HG02763 (cell line): ENCODE data around the gene RBM38.

Source experiments
- ATAC-seq: cut with Tn5 transposase; IDR thresholded peaks from one replicate; pipeline ENCODE4 v1.9.1; 2021; ENCODE audit warnings: mild to moderate bottlenecking, moderate library complexity; ENCODE audit not compliant: unreplicated experiment

RBM38 gene

DNA sequence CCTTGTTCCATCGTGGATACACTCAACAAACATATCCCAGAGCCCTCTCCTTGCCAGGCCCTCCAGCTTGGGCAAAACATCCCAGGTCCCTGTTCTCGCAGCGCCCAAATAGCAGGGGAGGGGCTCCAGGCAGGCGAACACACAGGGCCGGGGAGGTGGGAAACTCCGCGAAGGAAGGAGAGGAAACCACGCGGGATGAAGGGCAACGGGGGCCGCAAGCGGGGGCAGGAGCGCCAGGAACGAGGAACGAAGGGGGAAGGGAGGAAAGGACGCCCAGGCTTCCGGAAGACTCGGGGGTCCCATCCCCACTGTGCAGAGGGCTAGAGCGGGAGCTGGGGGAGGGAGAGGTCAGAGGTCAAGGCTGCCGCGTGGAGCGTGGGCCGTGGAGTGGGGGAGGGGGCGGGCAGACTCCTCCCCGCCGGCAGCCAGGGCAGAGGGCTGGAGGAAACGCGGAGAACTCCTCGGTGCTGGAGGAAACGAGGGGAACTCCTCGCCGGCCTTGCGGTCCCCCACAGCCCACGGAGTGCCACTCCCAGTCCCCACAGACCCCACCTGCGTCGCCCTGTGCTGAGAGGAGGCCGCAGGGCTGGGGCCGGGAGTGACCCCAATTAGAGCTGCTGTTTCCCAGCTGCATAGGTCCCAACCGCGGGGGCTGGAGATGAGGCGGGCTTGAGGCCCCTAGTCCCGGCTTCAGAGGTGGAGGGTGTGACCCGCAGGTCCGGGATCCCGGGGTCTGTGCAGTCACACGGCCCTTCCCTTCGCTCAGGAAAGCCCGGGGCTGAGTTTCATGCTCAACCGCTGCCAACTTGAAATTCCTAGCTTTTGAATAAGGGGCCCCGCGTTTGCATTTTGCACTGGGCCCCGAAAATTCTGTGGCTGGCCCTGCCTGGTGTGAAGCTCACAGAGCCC, 1.2 kb upstream of the RBM38 start:
- no peak for ATAC-seq

DNA sequence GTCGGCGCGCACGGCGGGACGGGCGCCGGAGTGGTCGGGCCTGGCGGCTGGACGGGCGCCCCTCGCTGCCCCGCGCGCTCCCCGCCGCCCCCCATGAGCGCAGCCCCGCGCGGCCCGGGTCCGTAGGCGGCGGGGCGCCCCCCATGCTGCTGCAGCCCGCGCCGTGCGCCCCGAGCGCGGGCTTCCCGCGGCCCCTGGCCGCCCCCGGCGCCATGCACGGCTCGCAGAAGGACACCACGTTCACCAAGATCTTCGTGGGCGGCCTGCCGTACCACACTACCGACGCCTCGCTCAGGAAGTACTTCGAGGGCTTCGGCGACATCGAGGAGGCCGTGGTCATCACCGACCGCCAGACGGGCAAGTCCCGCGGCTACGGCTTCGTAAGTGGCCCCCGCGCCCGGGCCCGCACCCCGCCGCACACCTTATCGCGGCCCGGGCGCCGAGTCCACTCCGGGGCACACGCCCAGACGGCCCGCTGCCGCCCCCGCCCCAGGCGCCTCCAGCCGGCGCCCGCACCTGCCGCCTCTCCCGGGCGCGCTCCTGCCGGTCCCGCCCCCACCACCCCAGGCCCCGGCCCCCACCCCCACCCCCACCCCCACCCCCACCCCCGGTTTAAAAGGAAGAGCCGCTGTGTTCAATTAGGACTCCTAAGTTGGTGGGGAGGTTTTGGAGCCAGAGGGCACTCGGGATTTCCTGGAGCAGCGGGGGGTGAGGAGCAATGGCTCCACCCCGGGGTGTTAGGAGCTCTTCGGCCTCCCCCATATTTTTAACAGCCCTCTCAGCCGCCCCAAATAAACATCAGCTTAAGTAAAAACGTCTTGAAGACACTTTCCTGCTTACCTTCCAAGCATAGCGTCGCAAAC, 474 bp downstream of the RBM38 start:
- peak; percentile 19 for ATAC-seq

DNA sequence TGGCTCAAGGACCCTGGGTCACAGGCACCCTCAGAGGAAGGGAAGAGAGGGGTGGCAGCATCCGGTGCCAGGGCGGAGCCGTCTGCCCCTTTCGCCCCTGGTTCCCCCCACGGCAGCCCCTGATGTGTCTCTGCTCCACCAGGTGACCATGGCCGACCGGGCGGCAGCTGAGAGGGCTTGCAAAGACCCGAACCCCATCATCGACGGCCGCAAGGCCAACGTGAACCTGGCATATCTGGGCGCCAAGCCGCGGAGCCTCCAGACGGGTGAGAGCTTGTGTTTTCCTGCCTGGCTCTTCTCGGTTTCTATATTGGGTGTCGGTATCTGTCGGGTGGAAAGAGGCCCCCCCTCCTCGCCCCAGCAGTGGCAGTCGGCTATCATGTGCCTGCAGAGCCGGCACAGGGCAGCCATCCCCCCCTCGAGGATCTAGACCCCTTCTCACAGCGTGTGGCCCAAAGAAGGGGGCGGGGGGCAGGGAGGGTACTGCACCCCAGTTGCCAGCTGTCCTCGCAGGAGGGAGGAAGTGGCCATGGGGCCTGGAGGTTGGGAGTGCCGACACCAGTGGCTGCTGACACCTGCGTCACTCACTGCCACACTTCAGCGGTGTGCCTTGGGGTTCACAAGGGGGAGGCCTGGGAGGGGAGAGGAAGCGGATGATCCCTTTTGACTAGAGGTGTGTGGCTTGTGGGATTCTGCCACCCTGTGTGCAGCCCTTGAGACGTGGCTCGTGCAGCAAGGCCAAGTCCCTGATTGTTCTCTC, 1.5 kb downstream of the RBM38 start:
- no peak for ATAC-seq

DNA sequence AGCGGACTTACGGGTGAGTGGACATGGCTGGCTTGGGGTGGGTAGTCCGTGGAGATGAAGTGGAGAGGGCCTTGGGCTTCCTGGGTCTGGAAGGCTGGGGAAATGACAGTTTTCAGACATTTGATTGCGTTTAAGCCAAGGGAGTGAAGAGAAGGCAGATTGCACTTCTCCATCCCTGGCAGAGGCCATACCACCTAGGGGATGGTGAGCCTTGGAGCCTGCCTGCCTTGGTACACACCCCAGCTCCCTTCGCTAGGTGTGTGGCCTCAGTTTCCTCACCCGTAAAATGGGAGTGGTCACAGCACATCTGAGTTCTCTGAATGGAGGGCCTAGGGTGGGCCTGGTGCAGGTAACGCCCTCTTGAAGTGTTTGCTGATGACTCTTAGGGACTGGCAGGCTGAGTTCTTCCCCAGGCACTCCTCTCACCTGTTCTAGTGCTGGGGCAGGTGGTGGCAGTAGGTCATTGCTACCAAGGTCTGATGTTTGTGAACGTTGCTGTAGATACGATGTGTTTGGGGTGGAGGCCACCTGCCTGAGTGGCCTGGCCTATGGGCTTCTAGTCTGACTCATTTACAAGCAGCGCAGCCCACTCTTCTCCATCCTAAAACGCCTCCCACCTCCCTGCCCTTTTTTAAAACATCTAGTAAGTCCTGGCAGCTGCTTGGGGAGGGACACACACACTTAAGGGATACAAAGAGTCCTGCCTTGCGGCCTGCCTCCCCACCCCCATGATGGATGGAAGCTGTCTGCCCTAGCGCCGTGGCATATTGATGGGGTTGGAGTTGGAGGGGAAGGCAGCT, 2.3 kb downstream of the RBM38 start:
- ATAC-seq, result no peak

DNA sequence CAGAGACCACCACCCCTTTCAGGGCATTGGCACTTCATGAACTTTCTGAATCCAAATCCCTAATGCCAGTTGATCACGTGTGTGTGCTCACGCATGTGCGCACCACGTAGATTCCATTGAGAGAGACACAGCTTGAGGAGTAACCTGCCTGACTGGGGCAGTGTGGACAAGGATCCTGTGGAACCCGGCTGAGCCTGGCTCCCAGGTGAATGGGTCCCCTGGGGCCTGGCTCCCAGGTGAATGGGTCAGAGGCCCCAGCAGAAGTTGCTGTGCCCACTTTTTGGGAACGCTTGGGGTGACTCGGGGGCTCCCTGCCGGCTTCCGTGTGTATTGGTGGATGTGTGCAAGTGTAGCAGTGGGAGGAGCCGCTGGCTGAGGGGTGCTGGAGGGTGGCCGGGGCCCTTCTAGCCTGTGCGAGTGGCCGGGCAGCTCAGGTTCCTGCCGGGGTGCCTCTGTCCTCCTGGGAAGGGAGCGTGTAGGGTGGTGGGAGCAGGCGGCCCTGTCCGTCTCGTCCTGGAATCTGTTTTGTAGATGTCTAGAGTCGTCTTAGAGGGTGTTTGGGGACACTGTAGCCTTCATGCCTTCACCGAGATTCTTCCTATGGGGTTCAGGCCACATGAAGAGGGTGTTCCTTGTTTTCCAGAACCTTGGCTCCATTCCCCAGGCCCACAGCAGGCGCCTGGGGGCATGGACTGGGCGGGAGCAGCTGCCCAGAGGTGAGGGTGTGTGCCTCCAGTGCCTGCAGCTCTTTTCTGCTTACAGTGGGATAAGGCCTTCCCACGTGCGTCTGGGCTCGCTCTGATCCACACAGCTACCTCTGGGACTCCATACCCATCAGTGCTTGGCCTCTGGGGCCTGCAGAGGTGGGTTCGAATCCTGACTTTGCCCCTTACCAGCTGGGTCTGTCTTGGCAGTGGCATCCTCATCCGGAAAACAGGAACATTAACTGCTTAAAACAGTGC, 3.2 kb downstream of the RBM38 start:
- ATAC-seq, result no peak

DNA sequence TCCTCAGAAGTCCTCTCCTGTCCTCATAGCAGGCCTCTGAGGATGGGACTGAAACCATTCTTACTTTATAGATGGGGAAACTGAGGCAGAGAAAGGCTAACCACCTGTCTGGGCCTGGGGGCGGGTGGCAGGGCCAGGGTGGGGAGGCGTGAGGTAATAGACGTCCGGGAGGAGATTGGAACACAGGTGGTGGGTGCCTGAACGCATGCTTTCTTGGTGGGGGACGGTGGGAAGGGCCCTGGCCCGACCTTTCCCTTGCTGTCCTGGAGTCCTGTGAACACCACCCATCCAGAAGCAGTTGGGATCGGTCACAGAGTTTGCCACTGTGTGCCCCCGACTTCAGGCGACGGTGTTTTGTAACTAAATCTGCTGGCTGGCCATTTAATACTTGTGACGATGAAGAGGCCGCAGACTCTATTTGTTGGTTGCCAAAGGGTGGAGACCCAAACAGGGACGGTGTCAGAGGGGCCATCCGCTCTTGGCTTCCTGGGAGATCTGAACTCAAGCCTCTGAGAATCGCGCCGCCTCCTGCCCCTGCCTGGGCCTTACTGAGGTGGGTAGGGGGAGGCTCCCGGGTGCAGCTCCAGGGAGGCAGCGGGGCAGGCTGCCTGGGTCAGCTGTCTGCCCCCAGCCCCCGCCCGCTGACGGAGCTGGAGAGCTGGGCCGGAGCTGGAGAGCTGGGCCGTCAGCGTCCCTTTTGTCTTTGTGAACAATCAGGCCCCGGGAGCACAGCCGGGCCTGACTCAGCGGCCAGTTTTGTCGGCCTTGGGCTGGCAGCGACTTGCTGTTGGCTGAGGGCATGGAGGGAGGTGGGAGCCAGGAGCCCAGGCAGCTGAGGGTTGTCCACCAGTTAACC, 4.1 kb downstream of the RBM38 start:
- ATAC-seq, result no peak

DNA sequence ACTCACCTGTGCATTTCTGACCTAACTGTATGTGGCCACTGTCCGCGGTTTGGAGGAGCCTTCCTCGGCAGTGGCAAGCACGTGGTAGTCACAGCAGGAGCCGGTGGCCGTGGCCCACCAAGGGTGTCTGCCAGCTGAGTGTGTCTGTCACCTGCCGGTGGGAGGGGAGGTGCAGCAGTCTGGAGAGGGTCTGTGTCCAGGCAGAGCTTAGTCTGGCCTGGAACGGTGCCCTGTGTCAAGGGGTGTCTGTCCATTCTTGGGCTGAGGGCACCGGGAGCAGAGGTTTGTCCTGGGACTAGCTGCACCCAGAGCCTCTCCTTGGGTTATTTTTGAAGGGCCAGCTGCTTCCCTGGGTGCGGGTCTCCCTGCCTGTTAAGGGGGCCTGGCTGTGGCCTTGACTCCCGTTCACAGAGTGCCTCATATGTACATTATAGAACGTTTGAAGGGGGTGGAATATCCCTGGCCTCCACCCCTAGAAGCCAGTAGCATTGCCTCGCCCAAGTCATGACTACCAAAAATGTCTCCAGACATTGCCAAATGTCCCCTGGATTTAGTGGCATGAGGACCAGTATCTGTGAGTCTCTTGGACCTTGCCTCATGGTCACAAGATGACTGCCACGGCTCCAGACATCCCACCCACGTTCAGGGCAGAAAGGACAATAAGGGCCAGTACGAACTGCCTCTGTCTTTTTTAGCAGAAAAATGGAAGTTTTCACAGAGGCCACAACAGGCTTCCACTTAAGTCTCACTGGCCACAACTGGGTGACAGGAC, 5.2 kb downstream of the RBM38 start:
- no peak for ATAC-seq

DNA sequence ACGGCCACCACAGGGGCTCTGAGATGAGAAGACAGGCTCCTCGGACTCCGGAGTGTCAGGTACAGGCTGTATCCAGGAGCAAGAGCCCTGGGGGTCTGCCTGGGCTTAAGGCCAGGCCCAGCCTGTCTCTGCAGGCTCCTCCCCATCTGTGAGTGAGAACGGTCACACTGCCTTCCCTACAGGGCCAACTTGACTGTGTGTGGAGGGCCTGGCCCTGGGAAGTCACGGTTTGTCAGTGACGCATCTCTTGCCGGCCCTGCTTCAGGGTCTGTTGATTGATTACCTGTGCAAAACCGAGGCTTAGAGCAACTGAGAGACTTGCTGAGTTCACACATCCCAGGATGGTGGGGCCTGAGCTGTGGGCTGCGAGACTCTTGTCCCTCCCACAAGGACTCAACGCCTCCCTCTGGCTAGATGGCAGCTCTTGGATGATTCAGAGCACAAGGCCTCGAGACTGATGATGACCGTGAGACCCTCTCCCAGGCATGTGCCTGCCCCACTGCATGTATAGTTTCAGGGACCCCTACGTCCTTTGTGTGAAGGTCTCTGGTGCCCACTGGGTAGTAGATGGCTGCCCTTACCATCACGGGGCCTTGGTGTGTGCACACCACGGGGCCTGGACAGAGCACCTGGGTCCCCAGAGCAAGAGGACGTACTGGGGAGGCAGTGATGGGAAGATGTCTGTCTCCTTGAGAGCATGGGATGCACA, 5.9 kb downstream of the RBM38 start:
- ATAC-seq, result no peak

DNA sequence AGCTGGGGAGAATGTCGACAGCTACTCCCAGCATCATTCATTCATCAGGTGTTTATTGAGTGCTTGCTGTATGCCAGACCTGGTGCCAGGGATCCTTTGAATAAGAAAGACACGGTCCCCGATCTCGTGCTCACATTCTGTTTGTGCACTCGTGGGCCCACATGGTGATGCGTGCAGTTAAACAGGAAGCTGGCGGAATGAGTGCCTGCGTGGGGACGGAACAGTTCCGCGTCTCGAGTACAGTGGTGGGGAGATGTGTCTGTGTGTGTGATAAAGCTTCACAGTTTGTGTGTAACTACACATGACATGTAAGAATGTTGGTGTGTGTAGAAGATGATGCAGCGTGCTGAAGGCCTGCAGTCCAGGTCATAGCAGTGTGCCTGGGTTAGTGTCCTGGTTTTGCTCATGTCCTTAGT, 6.5 kb downstream of the RBM38 start:
- peak; percentile 1 for ATAC-seq

DNA sequence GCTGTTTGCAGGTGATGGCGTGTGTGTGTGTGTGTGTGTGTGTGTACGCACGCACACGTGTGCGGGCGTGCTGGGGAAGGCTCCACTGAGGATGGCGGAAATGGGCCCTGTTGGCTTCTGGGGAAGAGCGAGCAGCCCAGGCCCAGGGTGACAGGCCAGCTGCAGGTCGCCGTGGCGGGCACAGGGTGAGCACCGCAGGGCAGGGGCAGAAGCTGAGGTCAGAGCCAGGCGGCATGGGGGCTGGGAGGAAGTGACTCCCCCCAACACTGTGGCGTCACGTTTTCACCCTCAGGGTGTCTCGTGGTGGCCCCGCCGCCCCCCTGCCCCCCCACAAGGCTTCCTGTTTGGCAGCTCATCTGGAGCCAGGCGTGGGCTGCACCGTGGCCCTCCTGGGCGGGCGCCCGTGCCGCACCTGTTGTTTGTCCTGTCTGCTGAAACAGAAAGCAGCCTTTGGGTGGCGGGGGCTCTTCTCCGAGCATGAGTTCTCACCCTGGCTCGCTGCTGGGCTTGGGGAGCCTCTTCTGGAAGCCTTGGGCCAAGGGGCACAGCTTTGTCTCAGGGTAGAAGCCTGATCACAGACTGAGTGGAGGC, 7.1 kb downstream of the RBM38 start:
- peak; percentile 53 for ATAC-seq

DNA sequence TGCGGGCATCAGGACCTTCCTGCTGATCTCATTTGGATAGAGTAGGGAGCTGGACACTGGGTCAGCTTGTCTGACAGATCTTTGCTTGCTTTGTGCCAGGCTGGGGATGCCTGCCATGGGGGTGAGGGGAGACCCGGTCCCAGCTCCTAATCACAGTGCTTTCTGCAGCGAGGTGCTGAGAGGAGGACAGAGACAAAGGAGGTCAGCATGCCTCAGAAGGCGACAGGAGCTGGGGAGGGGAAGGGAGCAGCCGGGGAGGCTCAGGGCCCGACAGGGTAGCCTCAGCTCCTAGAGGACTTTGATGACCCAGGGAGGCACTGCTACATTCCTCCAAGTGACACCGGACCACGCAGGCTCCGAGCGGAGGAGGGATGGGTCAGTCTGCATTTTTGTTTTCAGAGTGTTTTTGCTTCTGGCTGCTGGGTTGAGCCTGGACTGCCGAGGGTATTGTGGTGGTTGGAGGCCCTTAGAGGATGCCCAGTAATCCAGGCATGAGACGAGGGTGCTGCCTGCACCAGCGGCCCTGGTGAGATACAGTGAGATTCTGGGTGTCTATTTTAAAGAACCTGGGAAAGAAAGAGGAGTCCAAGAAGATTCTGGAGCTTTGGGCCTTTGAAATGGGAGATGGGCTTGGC, 7.8 kb downstream of the RBM38 start:
- ATAC-seq, result no peak

DNA sequence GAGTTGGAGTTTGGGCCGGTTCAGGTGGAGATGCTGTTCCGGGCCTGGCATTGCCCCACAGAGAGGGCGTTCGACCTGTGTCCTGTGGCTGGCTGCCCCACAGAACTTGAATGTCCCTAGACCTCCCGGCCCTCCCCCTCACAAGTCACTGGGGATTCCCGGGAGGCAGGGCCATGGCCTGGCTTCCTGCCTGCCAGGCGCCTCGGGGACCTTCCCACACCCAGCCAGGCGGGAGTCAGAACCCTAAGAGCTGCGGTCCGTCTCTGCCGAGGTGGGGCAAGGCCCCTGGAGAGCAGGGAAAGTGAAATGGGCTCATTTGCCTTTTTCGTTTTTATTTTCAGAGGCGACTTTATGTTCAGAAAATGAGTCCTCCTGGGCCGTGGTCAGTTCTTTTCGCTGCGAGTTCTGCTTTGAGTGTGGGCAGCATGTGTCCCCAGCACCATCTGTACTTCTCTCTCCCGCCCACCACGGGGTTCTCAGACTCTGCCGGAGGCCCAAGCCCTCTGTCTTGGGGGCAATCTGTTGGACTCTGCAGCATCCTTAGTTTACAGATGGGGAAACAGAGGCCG, 8.5 kb downstream of the RBM38 start:
- no peak for ATAC-seq

DNA sequence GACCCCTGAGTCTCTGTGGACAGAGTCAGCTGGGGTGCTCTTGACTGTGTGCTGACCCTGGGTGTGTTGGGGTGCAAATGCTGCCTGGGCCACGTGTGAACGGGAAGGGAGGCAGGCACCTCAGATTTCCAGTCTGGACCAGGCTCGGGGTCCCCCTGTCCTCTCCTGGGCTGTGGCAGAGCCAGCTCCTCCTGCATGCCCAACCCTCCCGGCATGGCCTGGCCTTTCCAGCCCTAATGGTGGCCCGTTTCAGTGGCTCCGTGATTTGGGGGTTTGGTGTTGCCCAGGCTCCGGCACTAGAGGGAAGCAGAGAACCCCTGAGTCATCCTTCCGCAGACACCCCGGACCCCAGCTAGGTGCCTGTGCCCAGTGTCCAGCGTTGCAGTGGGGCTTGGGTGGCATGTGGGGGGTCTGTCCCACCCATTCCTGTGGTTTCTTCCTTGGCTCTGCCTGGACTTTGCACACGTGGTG, 9.1 kb downstream of the RBM38 start:
- ATAC-seq, result no peak

DNA sequence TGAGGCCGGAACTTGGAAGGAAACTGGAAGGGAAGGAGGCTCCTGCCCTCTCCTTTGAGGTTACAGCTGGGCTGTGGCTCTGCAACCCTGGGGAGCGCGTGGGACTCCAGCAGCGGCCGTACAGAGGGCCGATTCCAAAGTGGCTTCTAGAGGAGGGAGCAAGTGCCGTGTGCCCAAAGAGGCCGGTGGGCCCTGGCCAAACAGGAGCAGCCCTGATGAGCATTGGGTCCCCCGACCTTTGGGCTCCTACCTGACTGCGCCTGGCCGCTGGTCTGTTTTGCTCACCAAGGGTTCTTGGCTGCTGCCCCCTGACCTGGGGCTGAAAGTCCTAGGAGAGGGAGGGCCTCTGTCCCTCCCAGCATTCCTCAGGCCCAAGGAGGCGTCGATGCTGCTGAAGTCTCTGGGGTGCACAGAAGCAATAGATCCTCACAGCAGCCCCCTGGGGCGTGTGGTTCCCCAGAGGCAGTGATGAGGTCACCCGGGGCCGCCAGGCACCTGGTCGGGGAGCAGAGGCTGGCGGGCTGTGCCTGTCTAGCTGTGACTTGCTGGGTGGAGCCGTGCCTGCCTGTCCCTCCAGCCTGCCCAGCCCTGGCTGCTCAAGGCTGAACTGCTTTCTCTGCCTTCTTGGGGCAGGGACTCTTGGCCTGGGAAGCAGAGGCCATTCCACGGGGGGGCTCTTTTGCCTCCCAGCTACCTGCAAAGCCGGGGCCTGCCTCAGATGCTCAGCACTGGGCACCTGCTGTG, 9.8 kb downstream of the RBM38 start:
- no peak for ATAC-seq

DNA sequence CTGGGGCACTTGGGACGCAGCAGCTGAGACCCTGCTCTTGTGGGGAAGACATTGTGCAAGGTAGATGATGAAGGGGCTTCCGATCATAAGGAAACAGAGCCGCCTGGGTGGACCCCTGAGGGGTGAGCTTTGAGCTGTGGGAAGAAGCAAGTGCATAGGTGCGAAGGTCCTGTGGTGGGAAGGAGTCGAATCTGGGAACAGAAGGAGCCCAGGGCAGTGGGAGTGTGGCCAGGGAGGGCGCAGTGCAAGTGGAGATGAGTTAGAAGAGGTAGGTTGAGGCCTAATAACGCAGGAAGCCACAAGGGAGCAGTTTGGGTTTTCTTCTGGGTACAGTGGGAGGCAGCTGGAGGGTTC, 10.3 kb downstream of the RBM38 start:
- no peak for ATAC-seq
